OCI-LY3 (cell line): ENCODE results near the gene CAMK1D.

Experiments
- H2AFZ ChIP-seq: fragments of 200-600, 300-600 bp; shearing (Covaris generic); 2 replicates; pipeline ENCODE4 v1.6.0; 2014; ENCODE audit warnings: antibody characterized with exemption, low read depth, low read length
- H3K27ac ChIP-seq: fragments of 200-600, 300-600 bp; sonication (generic); 2 replicates; pipeline ENCODE4 v1.5.1; 2014; ENCODE audit warnings: mild to moderate bottlenecking, low read length, moderate library complexity, mixed read lengths
- H3K27me3 ChIP-seq: fragments of 200-600, 300-600 bp; sonication (generic); 2 replicates; pipeline ENCODE4 v1.6.1; 2014; ENCODE audit warnings: low read depth, low read length, mixed read lengths
- H3K36me3 ChIP-seq: fragments of 200-600, 300-600 bp; sonication (generic); replicated peaks from 2 replicates; pipeline ENCODE3; 2014; ENCODE audit warnings: low read depth, low read length, mixed read lengths
- H3K4me1 ChIP-seq: fragments of 300-600, 200-600 bp; sonication (generic); 2 replicates; pipeline ENCODE4 v1.6.1; 2014; ENCODE audit warnings: low read length, mixed read lengths
- H3K4me2 ChIP-seq: fragments of 200-600, 300-600 bp; sonication (generic); 2 replicates; pipeline ENCODE4 v1.6.1; 2014; ENCODE audit warnings: low read length, mixed read lengths
- H3K4me3 ChIP-seq: fragments of 300-600, 200-600 bp; sonication (generic); 2 replicates; pipeline ENCODE4 v1.5.1; 2014; ENCODE audit warnings: antibody characterized with exemption, mild to moderate bottlenecking, low read length, moderate library complexity
- H3K79me2 ChIP-seq: fragments of 300-600, 200-600 bp; shearing (Covaris generic); 2 replicates; pipeline ENCODE4 v1.6.1; 2014; ENCODE audit warnings: mild to moderate bottlenecking, low read length, mixed read lengths
- H3K9ac ChIP-seq: fragments of 300-600, 200-600 bp; shearing (Covaris generic); 2 replicates; pipeline ENCODE4 v1.6.0; 2014; ENCODE audit warnings: mild to moderate bottlenecking, low read length, moderate library complexity
- H3K9me3 ChIP-seq: fragments of 200-600, 300-600 bp; shearing (Covaris generic); 2 replicates; pipeline ENCODE4 v1.6.1; 2014; ENCODE audit warnings: low read length, mixed read lengths; ENCODE audit not compliant: insufficient read depth
- H4K20me1 ChIP-seq: fragments of 200-600, 300-600 bp; sonication (generic); 2 replicates; pipeline ENCODE4 v1.6.1; 2016; ENCODE audit warnings: low read length, mixed read lengths; ENCODE audit not compliant: insufficient read depth
- EZH2phosphoT487 ChIP-seq: fragments of 200-600 bp; shearing (Covaris generic); IDR thresholded peaks from 2 replicates; pipeline ENCODE4 v1.6.1; 2018; ENCODE audit warnings: antibody characterized with exemption, mixed run types, low read depth
- TF ChIP-seq, protein P1 (sequence below): fragments of 200-600, 300-600 bp; sonication (generic); IDR thresholded peaks from 2 replicates; pipeline ENCODE4 v1.5.1; 2014; ENCODE audit warnings: antibody characterized with exemption, low read length, low read depth

CAMK1D gene

DNA sequence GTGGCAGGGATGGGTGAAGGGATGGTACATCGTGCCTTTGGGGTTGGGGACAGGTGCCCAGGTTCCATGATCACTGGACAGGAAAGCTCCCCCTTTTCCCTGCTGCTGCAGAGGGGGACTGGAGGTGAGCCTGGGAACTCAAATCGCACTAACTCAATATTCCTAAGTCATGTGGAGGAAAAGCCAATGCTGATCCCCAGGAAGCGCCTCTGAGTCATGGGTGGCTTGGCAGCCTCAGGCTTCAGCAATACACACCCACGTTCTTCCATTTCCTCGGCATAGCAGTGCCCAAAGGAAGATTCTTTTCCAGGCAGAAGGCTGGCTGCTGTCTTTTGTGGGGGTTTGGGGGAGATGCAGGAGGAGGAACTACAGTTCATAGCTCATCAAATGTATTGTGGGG is 486.4 kb downstream of the CAMK1D start:
- H3K27ac ChIP-seq: no peak overlapping the region
- no peaks in the 10 kb centered on the region for H3K4me1 ChIP-seq
- H3K9me3 ChIP-seq: no peaks in the 10 kb centered on the region
- H3K4me3 ChIP-seq: no peak overlapping the region
- TF ChIP-seq, protein P1, sequence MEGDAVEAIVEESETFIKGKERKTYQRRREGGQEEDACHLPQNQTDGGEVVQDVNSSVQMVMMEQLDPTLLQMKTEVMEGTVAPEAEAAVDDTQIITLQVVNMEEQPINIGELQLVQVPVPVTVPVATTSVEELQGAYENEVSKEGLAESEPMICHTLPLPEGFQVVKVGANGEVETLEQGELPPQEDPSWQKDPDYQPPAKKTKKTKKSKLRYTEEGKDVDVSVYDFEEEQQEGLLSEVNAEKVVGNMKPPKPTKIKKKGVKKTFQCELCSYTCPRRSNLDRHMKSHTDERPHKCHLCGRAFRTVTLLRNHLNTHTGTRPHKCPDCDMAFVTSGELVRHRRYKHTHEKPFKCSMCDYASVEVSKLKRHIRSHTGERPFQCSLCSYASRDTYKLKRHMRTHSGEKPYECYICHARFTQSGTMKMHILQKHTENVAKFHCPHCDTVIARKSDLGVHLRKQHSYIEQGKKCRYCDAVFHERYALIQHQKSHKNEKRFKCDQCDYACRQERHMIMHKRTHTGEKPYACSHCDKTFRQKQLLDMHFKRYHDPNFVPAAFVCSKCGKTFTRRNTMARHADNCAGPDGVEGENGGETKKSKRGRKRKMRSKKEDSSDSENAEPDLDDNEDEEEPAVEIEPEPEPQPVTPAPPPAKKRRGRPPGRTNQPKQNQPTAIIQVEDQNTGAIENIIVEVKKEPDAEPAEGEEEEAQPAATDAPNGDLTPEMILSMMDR: no peak
- TF ChIP-seq EZH2phosphoT487: no peak
- no peak overlapping the region for H3K4me2 ChIP-seq
- no peaks in the 10 kb centered on the region for H4K20me1 ChIP-seq
- H3K9ac ChIP-seq: no peak overlapping the region
- no peaks in the 10 kb centered on the region for H3K79me2 ChIP-seq
- H3K27me3 ChIP-seq: no peaks in the 10 kb centered on the region
- H3K36me3 ChIP-seq: no peaks in the 10 kb centered on the region
- H2AFZ ChIP-seq: no peak overlapping the region

DNA sequence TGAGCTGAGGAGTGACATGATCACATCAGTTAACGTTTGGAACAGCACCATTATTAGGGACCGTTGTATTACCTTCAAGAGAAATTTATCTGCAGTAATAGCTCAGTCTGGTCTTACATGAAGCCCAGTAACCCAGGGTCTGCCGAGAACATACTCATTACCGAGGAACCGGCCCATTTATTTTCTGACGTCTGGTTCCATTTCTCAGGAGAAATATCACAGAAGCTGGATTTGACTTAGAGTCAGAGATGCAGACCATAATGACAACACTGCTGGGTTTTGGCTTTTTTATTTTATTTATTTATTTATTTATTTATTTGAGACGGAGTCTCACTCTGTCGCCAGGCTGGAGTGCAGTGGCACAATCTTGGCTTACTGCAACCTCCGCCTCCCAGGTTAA is 489.0 kb downstream of the CAMK1D start:
- no peak overlapping the region for H2AFZ ChIP-seq
- no peaks in the 10 kb centered on the region for H3K9me3 ChIP-seq
- H3K9ac ChIP-seq: no peak overlapping the region
- H3K4me2 ChIP-seq: no peak overlapping the region
- TF ChIP-seq EZH2phosphoT487: no peak
- TF ChIP-seq, protein P1: no peak
- no peaks in the 10 kb centered on the region for H3K27me3 ChIP-seq
- H4K20me1 ChIP-seq: no peaks in the 10 kb centered on the region
- H3K4me1 ChIP-seq: no peaks in the 10 kb centered on the region
- no peak overlapping the region for H3K27ac ChIP-seq
- no peaks in the 10 kb centered on the region for H3K36me3 ChIP-seq
- H3K79me2 ChIP-seq: no peaks in the 10 kb centered on the region
- no peak overlapping the region for H3K4me3 ChIP-seq

DNA sequence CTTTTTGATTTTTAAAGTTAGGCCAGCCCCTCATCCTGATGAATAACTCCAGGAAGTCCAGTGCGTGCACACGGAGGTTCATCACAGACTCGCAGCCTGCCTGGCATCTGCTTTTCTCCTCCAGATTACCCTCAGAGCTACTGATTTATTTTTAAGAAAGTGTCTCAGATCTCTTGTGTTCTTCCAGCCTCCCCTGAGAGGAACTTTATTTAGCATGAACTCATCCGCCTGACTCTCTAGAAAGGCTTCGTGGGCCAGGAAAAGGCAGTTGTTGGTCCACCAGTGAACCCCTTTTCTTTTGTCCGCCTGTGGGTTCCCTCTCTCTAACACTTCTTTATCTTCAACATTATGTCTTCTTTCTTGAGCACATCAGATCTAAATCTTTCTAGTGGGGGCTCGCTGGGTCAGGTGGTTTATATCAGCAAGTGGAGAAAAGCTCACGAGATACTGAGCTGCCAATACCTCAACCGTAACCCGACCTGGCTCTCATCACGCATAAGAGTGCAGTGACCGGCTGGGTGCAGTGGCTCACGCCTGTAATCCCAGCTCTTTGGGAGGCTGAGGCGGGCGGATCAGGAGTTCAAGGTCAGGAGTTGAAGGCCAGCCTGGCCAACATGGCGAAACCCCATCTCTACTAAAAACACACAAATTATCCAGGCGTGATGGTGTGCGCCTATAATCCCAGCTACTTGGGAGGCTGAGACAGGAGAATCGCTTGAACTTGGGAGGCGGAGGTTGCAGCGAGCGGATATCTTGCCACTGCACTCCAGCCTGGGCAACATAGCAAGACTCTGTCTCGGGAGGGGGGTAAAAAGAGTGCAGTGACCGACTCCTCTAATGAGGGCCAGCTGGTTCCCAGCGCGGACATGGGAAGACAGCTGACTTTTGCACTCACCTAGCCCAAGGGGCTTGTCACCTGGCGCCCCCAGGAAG is 489.9 kb downstream of the CAMK1D start:
- Histone ChIP-seq H3K9me3 (no peaks in the 10 kb centered on the region), H3K36me3 (no peaks in the 10 kb centered on the region), H3K9ac (no peak overlapping the region), H3K4me3 (no peak overlapping the region), H2AFZ (no peak overlapping the region), H3K79me2 (no peaks in the 10 kb centered on the region), H3K27me3 (no peaks in the 10 kb centered on the region), H3K4me1 (no peaks in the 10 kb centered on the region), H3K4me2 (no peak overlapping the region), H4K20me1 (no peaks in the 10 kb centered on the region), H3K27ac (no peak overlapping the region)
- TF ChIP-seq EZH2phosphoT487: no peak

DNA sequence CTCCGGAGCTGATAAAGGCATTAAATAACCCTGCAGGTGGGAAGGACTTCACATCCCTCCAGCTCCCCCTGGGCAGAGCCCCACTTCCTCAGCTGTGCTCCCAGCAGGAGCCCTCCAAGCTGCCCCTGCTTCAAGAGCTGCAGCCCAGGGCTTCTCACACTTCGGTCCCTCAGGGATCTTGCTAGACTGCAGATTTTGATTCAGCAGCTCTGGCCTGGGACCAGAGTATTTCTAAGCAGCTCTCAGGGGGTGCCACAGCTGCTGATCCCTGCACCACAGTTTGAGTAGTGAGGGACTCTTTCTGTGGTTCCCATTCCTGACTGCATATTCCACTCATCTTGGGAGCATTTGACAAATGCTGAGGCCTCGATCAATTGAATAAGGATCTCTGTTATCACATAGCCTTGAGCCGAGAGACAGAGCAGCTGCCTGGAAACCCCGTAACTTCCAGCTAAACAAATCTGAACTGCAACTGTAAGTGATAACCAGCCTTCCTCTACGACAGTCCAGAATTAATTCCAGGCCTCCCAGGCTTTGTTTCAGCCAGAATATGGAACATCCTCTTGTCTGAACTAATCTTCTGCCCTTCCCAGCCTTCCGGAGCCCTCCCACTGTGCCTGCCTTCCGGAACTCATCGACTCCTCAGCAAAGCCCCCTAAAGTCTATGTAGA is 490.7 kb downstream of the CAMK1D start:
- Histone ChIP-seq H3K4me1 (no peaks in the 10 kb centered on the region), H3K27me3 (no peaks in the 10 kb centered on the region), H3K4me2 (no peak overlapping the region), H3K79me2 (no peaks in the 10 kb centered on the region), H3K9ac (no peak overlapping the region), H3K9me3 (no peaks in the 10 kb centered on the region), H3K36me3 (no peaks in the 10 kb centered on the region), H4K20me1 (no peaks in the 10 kb centered on the region), H2AFZ (no peak overlapping the region), H3K4me3 (no peak overlapping the region), H3K27ac (no peak overlapping the region)
- TF ChIP-seq, protein P1: no peak
